T-helper 17 cell (primary cell): ENCODE results near the gene FRMD5. TPM values are rescaled to one million over a fixed set of nuclear protein-coding genes. Genes with fewer than 3 reads are reported as not detected.

Source experiments
- ATAC-seq: fragments of 150-1000 bp; cut with Tn5 transposase; 2 replicates; pipeline ENCODE4 v1.10.0; 2021; ENCODE audit warnings: mild to moderate bottlenecking, moderate library complexity
- DNase-seq, 3 donors: peaks; one replicate each; pipeline versions ENCODE4 v3.0.0 to v3.0.0-alpha.2; 2020 to 2021
- H3K9me3 ChIP-seq: one replicate; pipeline ENCODE4 v1.7.0; 2013; ENCODE audit warnings: low read length, mild to moderate bottlenecking; ENCODE audit not compliant: control insufficient read depth, poor library complexity, severe bottlenecking
- H3K27ac Mint-ChIP-seq: one replicate; pipeline ENCODE4 v1.8.0; 2022; ENCODE audit warnings: mild to moderate bottlenecking, moderate library complexity, mixed read lengths
- H3K27me3 Mint-ChIP-seq: one replicate; pipeline ENCODE4 v1.8.0; 2022; ENCODE audit warnings: mixed read lengths
- H3K36me3 Mint-ChIP-seq: one replicate; pipeline ENCODE4 v1.8.0; 2022; ENCODE audit warnings: low read depth, mixed read lengths
- H3K4me1 Mint-ChIP-seq: one replicate; pipeline ENCODE4 v1.8.0; 2022; ENCODE audit warnings: mild to moderate bottlenecking, mixed read lengths
- H3K4me3 Mint-ChIP-seq: one replicate; pipeline ENCODE4 v1.8.0; 2022; ENCODE audit warnings: mild to moderate bottlenecking, moderate library complexity, mixed read lengths
- total RNA-seq, 4 donors: library from RNA in 2 of 4; stranded (reverse) in 2 of 4; gene quantifications; one replicate each; pipeline ENCODE4 v1.2.3 and lab custom pipeline; 2022 to 2026

Gene FRMD5
- total RNA-seq, 2 donors from 2014 or later: not detected

DNA sequence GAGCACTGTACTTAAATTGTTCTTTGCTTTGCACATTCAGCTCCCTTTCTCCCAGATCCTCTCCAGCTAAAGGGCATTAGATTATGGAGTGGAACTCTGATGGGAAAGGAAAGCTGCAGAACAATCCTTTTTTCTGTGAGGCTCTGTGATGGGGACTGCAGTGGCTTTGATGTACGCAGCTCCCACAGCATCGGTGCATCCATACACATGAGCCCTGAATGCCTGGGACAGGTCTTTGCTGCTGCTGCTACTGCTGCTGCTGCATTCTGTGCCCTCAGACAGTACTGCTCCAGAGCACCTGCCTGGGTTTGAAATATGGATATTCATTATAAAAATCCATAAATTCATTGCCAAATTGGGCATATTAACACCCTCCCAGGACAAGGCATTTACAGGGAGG lies 203.9 kb downstream of the FRMD5 start:
- no peaks in the 10 kb centered on the region for H3K9me3 ChIP-seq
- no peaks in the 10 kb centered on the region for H3K36me3 Mint-ChIP-seq
- H3K27ac Mint-ChIP-seq: no peak overlapping the region
- no peak for ATAC-seq
- H3K4me3 Mint-ChIP-seq: no peak overlapping the region
- DNase-seq: no peak
- H3K27me3 Mint-ChIP-seq: no peaks in the 10 kb centered on the region
- H3K4me1 Mint-ChIP-seq: peaks cover 2% of the 10 kb centered on the region

DNA sequence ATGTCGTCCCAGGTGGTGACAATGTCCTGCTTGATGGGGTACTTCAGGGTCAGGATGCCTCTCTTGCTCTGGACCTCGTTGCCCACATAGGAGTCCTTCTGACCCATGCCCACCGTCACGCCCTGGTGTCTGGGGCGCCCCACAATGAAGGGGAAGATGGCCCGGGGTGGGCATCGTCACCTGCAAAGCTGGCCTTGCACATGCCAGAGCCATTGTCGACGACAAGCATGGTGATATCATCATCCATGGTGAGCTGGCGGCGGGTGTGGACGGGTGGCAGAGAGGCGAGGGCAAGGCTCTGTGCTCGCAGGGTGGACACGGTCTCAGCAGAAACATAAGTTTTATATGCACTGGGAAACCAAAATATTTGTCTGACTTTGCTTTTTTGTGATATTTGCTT lies 205.1 kb downstream of the FRMD5 start:
- Mint-ChIP-seq H3K36me3 (no peaks in the 10 kb centered on the region), H3K27ac (no peak overlapping the region), H3K4me1 (peaks cover 2% of the 10 kb centered on the region), H3K4me3 (no peak overlapping the region), H3K27me3 (no peaks in the 10 kb centered on the region)
- DNase-seq (no peak), ATAC-seq (no peak)
- no peaks in the 10 kb centered on the region for H3K9me3 ChIP-seq

DNA sequence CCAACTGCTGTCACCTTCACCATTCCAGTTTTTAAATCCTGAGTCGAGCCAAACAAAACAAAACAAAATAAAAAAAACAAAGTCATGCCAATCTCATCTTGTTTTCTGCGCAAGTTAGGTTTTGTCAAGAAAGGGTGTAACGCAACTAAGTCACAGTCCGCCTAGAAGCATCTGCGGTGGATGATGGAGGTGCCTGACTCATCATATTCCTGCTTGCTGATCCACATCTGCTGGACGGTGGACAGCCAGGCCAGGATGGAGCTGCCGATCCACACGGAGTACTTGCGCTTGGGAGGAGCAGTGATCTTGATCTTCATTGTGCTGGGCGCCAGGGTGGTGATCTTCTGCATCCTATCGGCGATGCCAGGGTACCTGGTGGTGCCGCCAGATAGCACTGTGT lies 206.2 kb downstream of the FRMD5 start:
- ATAC-seq (no peak), DNase-seq (no peak)
- Mint-ChIP-seq H3K36me3 (no peaks in the 10 kb centered on the region), H3K27me3 (peaks cover 6% of the 10 kb centered on the region), H3K4me1 (peaks cover 2% of the 10 kb centered on the region), H3K4me3 (no peak overlapping the region), H3K27ac (no peak overlapping the region)
- no peaks in the 10 kb centered on the region for H3K9me3 ChIP-seq

DNA sequence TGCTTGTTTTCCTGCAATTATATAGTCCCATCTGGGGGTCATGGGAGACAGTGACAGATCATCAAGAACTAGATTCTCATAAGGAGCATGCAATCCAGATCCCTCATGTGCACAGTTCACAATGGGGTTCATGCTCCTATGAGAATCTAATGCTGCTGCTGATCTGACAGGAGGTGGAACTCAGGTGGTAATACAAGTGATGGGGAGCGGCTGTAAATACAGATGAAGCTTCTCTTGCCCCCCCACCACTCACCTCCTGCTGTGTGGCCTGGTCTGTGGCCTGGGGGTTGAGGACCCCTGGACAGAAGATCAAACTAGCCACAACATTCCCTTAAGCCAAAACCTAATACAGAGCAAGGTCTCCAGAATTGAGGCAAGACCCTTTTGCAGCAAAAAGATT lies 207.1 kb downstream of the FRMD5 start:
- no peak overlapping the region for H3K4me3 Mint-ChIP-seq
- no peaks in the 10 kb centered on the region for H3K9me3 ChIP-seq
- H3K27ac Mint-ChIP-seq: no peak overlapping the region
- peaks cover 16% of the 10 kb centered on the region for H3K27me3 Mint-ChIP-seq
- H3K4me1 Mint-ChIP-seq: peaks cover 2% of the 10 kb centered on the region
- H3K36me3 Mint-ChIP-seq: no peaks in the 10 kb centered on the region
- DNase-seq (no peak), ATAC-seq (no peak)

DNA sequence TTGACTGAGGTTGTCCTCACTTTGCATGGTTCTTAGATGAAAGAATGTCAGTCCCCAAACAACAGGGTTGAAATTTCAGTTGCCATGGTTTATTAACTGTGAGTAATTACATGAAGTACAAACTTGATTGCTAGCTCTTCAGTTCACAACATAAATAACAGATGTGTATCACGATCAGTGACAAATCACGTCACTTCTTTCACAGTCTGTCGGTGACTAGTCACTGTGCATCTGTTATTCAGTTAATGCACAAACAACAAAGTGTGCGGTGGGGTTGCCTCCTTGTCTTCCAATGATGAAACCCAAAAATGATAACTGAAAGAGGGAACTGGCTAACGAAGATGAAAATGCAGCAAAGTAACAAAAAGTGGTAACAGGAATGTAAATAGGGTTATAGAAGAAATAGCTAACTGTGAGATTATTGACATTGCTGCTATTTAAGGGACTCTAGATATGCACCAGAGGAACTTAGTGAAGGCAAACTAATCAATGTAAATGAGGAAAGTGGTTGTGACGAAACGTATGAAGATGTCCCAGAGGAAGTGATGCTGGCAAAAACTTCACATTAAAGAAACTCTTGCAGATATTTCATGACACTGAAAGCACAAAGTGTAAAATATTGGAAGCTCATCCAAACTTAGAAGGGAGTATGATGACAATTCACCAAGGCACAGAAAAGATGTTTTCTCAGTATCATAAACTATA lies 208.9 kb downstream of the FRMD5 start:
- H3K4me3 Mint-ChIP-seq: no peak overlapping the region
- H3K27me3 Mint-ChIP-seq: peaks cover 29% of the 10 kb centered on the region
- ATAC-seq: no peak
- H3K27ac Mint-ChIP-seq: no peak overlapping the region
- H3K9me3 ChIP-seq: no peaks in the 10 kb centered on the region
- no peak for DNase-seq
- H3K36me3 Mint-ChIP-seq: no peaks in the 10 kb centered on the region
- peaks cover 2% of the 10 kb centered on the region for H3K4me1 Mint-ChIP-seq

DNA sequence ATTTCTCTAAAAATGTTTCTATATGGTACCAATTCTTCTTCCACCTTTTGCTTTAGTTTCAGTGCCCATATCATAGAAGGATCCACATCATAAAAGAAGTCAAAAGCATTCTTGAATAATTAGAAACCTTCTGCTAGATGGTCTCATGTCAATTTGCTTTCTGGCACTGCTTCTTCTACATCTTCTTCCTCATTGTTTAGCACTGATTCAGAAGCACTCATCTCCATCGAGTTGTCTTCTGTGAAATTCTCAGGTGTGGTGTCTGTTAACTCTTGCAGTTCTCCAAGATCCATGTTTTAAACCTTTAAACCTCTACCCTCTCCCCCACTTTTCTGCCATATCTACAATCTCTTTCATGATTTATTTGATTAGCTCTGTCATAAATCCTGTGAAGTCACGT lies 213.5 kb downstream of the FRMD5 start:
- Mint-ChIP-seq H3K4me1 (peaks cover 4% of the 10 kb centered on the region), H3K36me3 (no peaks in the 10 kb centered on the region), H3K27me3 (peaks cover 37% of the 10 kb centered on the region), H3K27ac (no peak overlapping the region), H3K4me3 (no peak overlapping the region)
- DNase-seq (no peak), ATAC-seq (no peak)
- H3K9me3 ChIP-seq: no peaks in the 10 kb centered on the region

DNA sequence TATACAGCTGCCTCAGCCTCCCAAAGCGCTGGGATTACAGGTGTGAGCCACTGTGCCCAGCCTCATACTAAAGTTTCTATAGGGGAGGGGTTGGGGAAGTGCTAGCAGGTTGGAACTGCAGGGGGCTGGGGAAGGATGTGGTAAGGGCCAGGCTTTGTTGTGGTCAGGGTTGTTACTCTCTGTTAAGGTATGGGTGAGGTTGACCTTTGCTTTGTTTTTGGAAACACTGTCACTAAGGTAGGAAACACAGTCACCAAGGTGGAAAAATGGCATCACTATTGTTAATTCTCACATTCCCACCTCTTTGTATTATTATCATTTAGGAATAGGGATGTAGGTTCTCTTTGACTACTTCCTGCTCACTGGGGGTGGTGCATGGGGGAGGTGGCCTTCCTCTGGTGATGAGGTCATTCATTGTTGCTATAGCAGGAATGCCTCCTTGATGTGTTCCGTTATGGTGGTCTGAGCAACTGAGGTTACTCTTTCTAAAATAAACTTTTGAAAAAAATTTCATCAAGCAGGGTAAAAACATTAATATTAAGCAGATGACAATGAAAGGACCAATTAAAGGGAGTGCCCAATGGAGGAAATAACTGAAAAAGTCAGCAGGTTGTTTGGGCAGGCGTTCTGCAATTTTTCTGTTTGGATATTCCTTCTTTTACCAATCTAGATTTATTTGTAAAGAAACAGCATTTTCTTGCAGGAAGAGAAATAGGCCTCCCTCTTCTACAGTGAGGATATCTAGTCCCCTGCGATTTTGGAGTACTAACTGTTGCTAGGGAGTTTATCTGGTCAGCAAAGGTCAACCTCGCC lies 217.8 kb downstream of the FRMD5 start:
- no peak overlapping the region for H3K27ac Mint-ChIP-seq
- H3K36me3 Mint-ChIP-seq: no peaks in the 10 kb centered on the region
- H3K27me3 Mint-ChIP-seq: peaks cover 19% of the 10 kb centered on the region
- no peak overlapping the region for H3K4me3 Mint-ChIP-seq
- H3K4me1 Mint-ChIP-seq: peaks cover 9% of the 10 kb centered on the region
- no peaks in the 10 kb centered on the region for H3K9me3 ChIP-seq
- ATAC-seq (peak; percentile 59), DNase-seq (no peak)

DNA sequence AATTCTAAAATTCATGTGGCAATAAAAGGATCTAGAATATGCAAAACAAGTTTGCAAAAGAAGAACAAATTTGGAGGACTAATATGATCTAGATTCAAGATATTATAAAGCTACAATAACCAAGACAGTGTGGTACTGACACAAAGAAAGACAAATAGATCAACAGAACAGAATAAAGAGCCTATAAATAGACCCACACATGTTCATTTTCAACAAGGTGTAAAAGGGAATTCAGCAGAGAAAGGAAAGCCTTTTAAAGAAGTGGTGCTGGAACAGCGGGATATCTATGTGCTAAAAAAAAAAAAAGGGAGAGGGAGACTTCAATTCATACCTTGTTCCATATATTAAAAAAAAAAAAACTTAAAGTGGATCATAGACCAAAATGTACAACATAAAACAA lies 219.3 kb downstream of the FRMD5 start:
- Mint-ChIP-seq H3K4me3 (no peak overlapping the region), H3K36me3 (no peaks in the 10 kb centered on the region), H3K4me1 (peaks cover 9% of the 10 kb centered on the region), H3K27ac (no peak overlapping the region), H3K27me3 (peaks cover 4% of the 10 kb centered on the region)
- ATAC-seq (no peak), DNase-seq (no peak)
- no peaks in the 10 kb centered on the region for H3K9me3 ChIP-seq

DNA sequence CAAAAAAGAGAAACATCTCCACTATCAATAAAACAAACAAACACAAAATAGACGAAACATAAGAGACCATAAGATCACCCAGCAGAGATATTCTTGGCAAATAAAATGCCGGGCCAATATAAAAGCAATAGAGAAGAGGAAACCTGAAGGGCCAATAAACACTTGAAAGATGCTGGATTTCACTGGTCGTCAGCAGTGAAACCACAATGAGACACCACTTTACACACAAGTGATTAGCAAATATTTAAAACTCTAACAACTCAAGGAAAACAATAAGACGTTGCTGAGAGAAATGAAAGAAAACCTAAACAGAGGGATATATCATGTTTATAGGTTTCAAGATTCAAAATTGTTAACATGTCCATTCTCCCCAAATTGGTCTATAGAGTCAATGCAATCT lies 219.7 kb downstream of the FRMD5 start:
- Mint-ChIP-seq H3K36me3 (no peaks in the 10 kb centered on the region), H3K4me1 (peaks cover 9% of the 10 kb centered on the region), H3K27ac (no peak overlapping the region), H3K4me3 (no peak overlapping the region), H3K27me3 (no peaks in the 10 kb centered on the region)
- ATAC-seq: no peak
- no peak for DNase-seq
- no peaks in the 10 kb centered on the region for H3K9me3 ChIP-seq

DNA sequence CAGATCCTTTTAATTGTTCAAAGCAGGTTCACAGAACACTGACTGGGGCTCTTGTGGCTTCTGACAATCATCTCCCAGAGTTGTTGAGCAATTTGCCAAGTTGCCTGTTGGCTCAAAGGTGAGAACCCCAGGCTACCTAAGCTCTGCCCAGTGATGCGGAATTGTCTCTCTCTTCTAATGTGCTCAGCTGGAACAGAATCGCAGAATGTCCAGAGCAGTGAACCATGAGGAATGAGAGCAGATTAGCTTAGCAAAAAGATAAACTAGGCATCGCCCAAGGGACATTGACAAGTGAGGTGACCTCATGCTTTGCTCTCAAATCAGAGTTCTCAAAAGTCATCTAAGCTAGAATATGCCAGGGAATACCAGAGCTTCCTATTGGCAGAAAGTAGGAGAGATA lies 220.2 kb downstream of the FRMD5 start:
- no peaks in the 10 kb centered on the region for H3K27me3 Mint-ChIP-seq
- no peak overlapping the region for H3K4me3 Mint-ChIP-seq
- peaks cover 9% of the 10 kb centered on the region for H3K4me1 Mint-ChIP-seq
- DNase-seq (no peak), ATAC-seq (no peak)
- no peaks in the 10 kb centered on the region for H3K9me3 ChIP-seq
- no peak overlapping the region for H3K27ac Mint-ChIP-seq
- no peaks in the 10 kb centered on the region for H3K36me3 Mint-ChIP-seq

DNA sequence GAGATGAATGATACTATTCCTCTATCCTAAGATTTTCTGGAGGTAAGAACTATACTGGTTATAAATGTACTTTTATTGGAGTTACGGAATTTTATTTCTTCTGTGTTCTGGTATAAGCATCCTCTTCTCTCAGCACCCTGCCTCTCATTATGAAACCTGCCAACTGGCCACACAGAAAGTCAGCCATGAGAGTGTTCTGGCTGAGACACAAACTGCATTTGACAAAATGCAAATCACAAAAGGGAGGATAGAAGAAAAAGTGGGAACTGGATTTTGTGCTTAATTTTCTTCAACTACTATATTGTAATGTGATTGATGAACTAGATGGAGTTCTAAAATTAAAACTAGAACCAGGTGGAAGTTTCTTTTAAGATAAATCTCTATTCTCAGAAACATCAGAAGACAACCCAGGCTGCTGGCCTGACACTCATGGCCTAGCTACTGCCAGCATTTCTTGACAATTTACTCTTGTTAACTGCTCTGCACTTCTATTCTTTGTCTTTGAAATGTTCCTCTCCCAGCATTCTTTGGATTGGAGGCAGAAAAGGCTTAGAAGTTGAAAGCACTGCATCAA lies 225.2 kb downstream of the FRMD5 start:
- H3K36me3 Mint-ChIP-seq: no peaks in the 10 kb centered on the region
- no peak overlapping the region for H3K4me3 Mint-ChIP-seq
- no peak for DNase-seq
- ATAC-seq: no peak
- no peak overlapping the region for H3K27ac Mint-ChIP-seq
- H3K27me3 Mint-ChIP-seq: peaks cover 20% of the 10 kb centered on the region
- H3K9me3 ChIP-seq: no peaks in the 10 kb centered on the region
- H3K4me1 Mint-ChIP-seq: peaks cover 2% of the 10 kb centered on the region

DNA sequence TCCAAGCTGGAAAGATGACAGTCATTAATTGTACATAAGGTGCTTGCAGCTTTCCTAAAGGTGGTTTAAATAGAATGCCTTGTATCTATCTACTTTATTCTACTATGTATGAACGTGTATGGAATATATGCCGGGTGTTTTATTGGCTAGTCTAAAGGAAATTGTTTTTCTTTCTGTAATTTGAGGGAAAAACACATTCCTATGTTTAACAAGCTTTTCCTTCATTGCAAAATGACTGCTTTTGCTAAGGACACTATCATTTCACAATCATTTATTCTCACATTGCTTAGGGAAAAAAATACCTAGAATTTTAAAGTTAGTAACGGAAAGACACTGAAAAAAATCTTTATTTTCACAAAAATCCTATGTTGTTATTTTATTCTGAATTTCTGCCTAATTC lies 226.5 kb downstream of the FRMD5 start:
- H3K27me3 Mint-ChIP-seq: peaks cover 26% of the 10 kb centered on the region
- no peak overlapping the region for H3K27ac Mint-ChIP-seq
- no peaks in the 10 kb centered on the region for H3K9me3 ChIP-seq
- H3K36me3 Mint-ChIP-seq: no peaks in the 10 kb centered on the region
- no peak overlapping the region for H3K4me3 Mint-ChIP-seq
- DNase-seq: no peak
- ATAC-seq: no peak
- H3K4me1 Mint-ChIP-seq: peaks cover 2% of the 10 kb centered on the region

DNA sequence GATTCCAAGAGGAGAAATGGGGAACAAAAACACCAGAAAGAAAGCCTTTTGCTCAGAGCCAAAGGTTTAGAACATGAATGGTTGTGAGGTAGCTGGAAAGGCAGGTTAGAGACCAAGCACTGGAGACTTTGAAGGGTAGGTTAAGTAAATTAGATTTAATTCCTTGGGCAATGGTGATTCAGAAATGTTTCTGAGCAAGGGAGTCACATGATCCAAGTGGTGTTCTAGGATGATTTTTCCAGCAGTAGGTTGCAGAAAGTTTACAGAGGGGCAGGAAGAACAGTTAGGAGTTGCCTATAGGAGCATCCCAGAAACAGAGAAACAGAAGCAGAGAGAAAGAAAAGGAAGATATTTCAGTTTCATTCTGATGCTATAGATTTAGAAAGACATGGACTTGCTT lies 228.4 kb downstream of the FRMD5 start:
- Mint-ChIP-seq H3K27ac (no peak overlapping the region), H3K4me3 (no peak overlapping the region), H3K4me1 (peaks cover 2% of the 10 kb centered on the region), H3K36me3 (no peaks in the 10 kb centered on the region), H3K27me3 (peaks cover 26% of the 10 kb centered on the region)
- no peak for ATAC-seq
- H3K9me3 ChIP-seq: no peaks in the 10 kb centered on the region
- DNase-seq: no peak
